ENCODE measurements around the gene DENND4A.

GRCh38 chr15:65611888-65612615 is 180.0 kb downstream of the DENND4A start:
- TF ChIP-seq CTCF (IDR thresholded peaks at IDR 0.05) (no peak), POLR2A (IDR thresholded peaks at IDR 0.05) (no peak)
